Nephron progenitor cell (in vitro differentiated cells): Measurements from ENCODE around the gene YIPF5.

Experiments used
- DNase-seq: peaks from one replicate; pipeline ENCODE4 v3.0.0; 2021
- H3K27ac Mint-ChIP-seq: 2 replicates; pipeline ENCODE4 v1.8.0; 2021; ENCODE audit warnings: mild to moderate bottlenecking, moderate library complexity, mixed read lengths
- H3K27me3 Mint-ChIP-seq: 2 replicates; pipeline ENCODE4 v1.8.0; 2021; ENCODE audit warnings: mild to moderate bottlenecking, low read depth, mixed read lengths; ENCODE audit not compliant: poor library complexity
- H3K36me3 Mint-ChIP-seq: 2 replicates; pipeline ENCODE4 v1.8.0; 2021; ENCODE audit warnings: low read depth, mixed read lengths
- H3K4me1 Mint-ChIP-seq: 2 replicates; pipeline ENCODE4 v1.8.0; 2021; ENCODE audit warnings: mixed read lengths
- H3K4me3 Mint-ChIP-seq: 2 replicates; pipeline ENCODE4 v1.8.0; 2021; ENCODE audit warnings: mild to moderate bottlenecking, moderate library complexity, mixed read lengths
- H3K9me3 Mint-ChIP-seq: 2 replicates; pipeline ENCODE4 v1.8.0; 2021; ENCODE audit warnings: mild to moderate bottlenecking, moderate library complexity, mixed read lengths
- TF ChIP-seq, protein P1 (sequence below): fragments of 200-600 bp; sonication (generic); IDR thresholded peaks from 2 replicates; pipeline ENCODE4 v1.5.0; 2021; ENCODE audit warnings: antibody characterized with exemption

YIPF5 gene

DNA sequence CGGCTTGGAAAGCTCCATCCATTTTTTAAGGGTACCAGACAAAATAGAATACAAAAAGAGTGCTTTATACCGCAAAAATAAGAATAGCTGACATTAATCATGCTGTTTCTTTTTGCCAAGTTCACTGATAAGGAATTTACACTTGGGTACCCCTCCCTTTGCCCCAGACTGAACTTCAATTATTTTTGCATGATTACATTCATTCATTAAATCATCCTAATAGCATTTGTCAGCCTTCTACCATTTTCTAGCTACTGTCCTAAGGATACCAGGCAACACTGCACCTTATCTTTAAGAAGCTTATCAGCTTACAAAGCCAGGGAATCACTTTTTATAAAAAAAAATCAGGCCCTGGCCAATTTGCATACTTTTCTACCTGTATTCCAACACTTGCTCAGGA lies 48.4 kb downstream of the YIPF5 start:
- TF ChIP-seq, protein P1, sequence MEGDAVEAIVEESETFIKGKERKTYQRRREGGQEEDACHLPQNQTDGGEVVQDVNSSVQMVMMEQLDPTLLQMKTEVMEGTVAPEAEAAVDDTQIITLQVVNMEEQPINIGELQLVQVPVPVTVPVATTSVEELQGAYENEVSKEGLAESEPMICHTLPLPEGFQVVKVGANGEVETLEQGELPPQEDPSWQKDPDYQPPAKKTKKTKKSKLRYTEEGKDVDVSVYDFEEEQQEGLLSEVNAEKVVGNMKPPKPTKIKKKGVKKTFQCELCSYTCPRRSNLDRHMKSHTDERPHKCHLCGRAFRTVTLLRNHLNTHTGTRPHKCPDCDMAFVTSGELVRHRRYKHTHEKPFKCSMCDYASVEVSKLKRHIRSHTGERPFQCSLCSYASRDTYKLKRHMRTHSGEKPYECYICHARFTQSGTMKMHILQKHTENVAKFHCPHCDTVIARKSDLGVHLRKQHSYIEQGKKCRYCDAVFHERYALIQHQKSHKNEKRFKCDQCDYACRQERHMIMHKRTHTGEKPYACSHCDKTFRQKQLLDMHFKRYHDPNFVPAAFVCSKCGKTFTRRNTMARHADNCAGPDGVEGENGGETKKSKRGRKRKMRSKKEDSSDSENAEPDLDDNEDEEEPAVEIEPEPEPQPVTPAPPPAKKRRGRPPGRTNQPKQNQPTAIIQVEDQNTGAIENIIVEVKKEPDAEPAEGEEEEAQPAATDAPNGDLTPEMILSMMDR: no peak
- Mint-ChIP-seq H3K36me3 (no peaks in the 10 kb centered on the region), H3K4me3 (no peak overlapping the region), H3K9me3 (peaks cover 11% of the 10 kb centered on the region), H3K27me3 (no peaks in the 10 kb centered on the region), H3K4me1 (peaks cover 6% of the 10 kb centered on the region), H3K27ac (no peak overlapping the region)
- no peak for DNase-seq

DNA sequence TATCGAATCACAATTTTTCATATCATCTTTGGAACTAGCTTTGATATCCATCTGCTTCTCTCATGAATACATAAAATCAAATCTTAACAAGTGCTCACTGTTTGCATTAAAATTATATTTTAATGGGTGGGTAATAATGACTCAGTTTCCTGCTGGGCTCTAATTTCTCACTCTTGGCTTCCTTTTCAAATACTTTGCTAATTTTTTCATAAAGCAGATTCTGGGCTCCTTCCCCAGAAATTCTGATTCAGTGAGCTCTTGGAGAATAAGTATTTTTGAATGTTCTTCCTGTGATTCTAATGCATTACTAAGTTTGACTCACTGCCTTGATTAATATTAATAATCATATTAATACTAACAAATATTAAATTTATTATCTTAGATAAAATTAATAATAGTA lies 48.9 kb downstream of the YIPF5 start:
- H3K4me3 Mint-ChIP-seq: no peak overlapping the region

DNA sequence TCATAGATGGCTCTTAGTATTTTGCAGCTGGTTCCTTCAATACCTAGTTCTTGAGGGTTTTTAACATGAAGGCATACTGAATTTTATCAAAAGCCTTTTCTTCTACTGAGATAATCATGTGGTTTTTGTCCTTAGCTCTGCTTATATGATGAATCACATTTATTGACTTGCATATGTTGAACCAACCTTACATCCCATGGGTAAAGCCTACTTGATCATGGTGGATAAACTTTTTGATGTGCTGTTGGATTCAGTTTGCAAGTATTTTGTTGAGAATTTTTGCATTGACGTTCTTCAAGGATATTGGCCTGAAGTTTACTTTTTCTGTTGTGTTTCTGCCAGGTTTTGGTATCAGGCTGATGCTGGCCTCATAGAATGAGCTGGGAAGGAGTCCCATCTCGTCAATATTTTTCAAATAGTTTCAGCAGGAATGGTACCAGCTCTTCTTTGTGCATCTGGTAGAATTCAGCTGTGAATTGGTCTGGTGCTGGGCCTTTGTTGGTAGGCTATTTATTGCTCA lies 49.7 kb downstream of the YIPF5 start:
- Mint-ChIP-seq H3K36me3 (no peaks in the 10 kb centered on the region), H3K9me3 (peaks cover 11% of the 10 kb centered on the region), H3K4me3 (no peak overlapping the region), H3K27me3 (no peaks in the 10 kb centered on the region), H3K27ac (no peak overlapping the region), H3K4me1 (peaks cover 6% of the 10 kb centered on the region)
- DNase-seq: no peak
- TF ChIP-seq, protein P1: no peak

More for the DNA sequence above, 48.9 kb downstream of the YIPF5 start:
- H3K27me3 Mint-ChIP-seq: no peaks in the 10 kb centered on the region
- TF ChIP-seq, protein P1: no peak
- H3K36me3 Mint-ChIP-seq: no peaks in the 10 kb centered on the region
- H3K4me1 Mint-ChIP-seq: peaks cover 6% of the 10 kb centered on the region
- H3K27ac Mint-ChIP-seq: no peak overlapping the region
- DNase-seq: no peak
- peaks cover 11% of the 10 kb centered on the region for H3K9me3 Mint-ChIP-seq

GRCh38 chr5:144117412-144117811 lies 53.0 kb downstream of the YIPF5 start:
- TF ChIP-seq, protein P1: no peak
- peaks cover 11% of the 10 kb centered on the region for H3K9me3 Mint-ChIP-seq
- H3K27ac Mint-ChIP-seq: no peak overlapping the region
- H3K36me3 Mint-ChIP-seq: no peaks in the 10 kb centered on the region
- H3K4me1 Mint-ChIP-seq: peaks cover 6% of the 10 kb centered on the region
- no peaks in the 10 kb centered on the region for H3K27me3 Mint-ChIP-seq
- H3K4me3 Mint-ChIP-seq: no peak overlapping the region
- DNase-seq: no peak

- Mint-ChIP-seq H3K27ac (no peak overlapping the region), H3K9me3 (peaks cover 18% of the 10 kb centered on the region), H3K4me1 (peaks cover 6% of the 10 kb centered on the region), H3K27me3 (no peaks in the 10 kb centered on the region), H3K4me3 (no peak overlapping the region), H3K36me3 (no peaks in the 10 kb centered on the region)
- no peak for DNase-seq
- TF ChIP-seq, protein P1: no peak
Observed at GRCh38 chr5:144114571-144114970, 55.9 kb downstream of the YIPF5 start.
